Mononuclear cell (primary cell): ENCODE measurements around the gene SPRR1A. TPM values are rescaled to one million over a fixed set of nuclear protein-coding genes. Genes with fewer than 3 reads are reported as not detected.

Source experiments
- H3K27me3 ChIP-seq: 2 replicates; pipeline ENCODE4 v1.6.0; 2011; ENCODE audit warnings: low read length, control low read depth; ENCODE audit not compliant: insufficient read depth
- H3K4me1 ChIP-seq: 2 replicates; pipeline ENCODE4 v1.5.1; 2011; ENCODE audit warnings: mild to moderate bottlenecking, low read length, control low read depth; ENCODE audit not compliant: insufficient read depth
- H3K4me3 ChIP-seq: 2 replicates; pipeline ENCODE4 v1.5.1; 2011; ENCODE audit warnings: mild to moderate bottlenecking, low read length, moderate library complexity
- H3K9me3 ChIP-seq: 2 replicates; pipeline ENCODE4 v1.5.1; 2011; ENCODE audit warnings: low read depth, mild to moderate bottlenecking, control low read depth, low read length
- total RNA-seq: library from RNA; depleted of rRNA; stranded (reverse); fragments of >200 nt; gene quantifications from one replicate; pipeline ENCODE4 v1.2.3, GENCODE V29; 2012

The SPRR1A gene
- total RNA-seq, 1 donor: not detected

- H3K4me3 ChIP-seq: no peak overlapping the region
- no peaks in the 10 kb centered on the region for H3K27me3 ChIP-seq
- H3K4me1 ChIP-seq: no peaks in the 10 kb centered on the region
- H3K9me3 ChIP-seq: no peaks in the 10 kb centered on the region
These were observed 20.9 kb upstream of the SPRR1A start for GRCh38 chr1:152962876-152963415.

- H3K4me1 ChIP-seq: no peaks in the 10 kb centered on the region
- no peak overlapping the region for H3K4me3 ChIP-seq
- no peaks in the 10 kb centered on the region for H3K27me3 ChIP-seq
- H3K9me3 ChIP-seq: no peaks in the 10 kb centered on the region
These were observed 19.3 kb upstream of the SPRR1A start for GRCh38 chr1:152964536-152964935.

GRCh38 chr1:152965853-152966252 lies 18.0 kb upstream of the SPRR1A start:
- Histone ChIP-seq H3K27me3 (no peaks in the 10 kb centered on the region), H3K4me1 (no peaks in the 10 kb centered on the region), H3K9me3 (no peaks in the 10 kb centered on the region), H3K4me3 (no peak overlapping the region)

- H3K4me3 ChIP-seq: no peak overlapping the region
- no peaks in the 10 kb centered on the region for H3K4me1 ChIP-seq
- H3K27me3 ChIP-seq: no peaks in the 10 kb centered on the region
- no peaks in the 10 kb centered on the region for H3K9me3 ChIP-seq
These were observed 16.7 kb upstream of the SPRR1A start for GRCh38 chr1:152967201-152967600.

- Histone ChIP-seq H3K27me3 (no peaks in the 10 kb centered on the region), H3K4me1 (no peaks in the 10 kb centered on the region), H3K4me3 (no peak overlapping the region), H3K9me3 (no peaks in the 10 kb centered on the region)
These were observed 15.6 kb upstream of the SPRR1A start for GRCh38 chr1:152968248-152968647.

GRCh38 chr1:152969036-152969435 lies 14.8 kb upstream of the SPRR1A start:
- Histone ChIP-seq H3K27me3 (no peaks in the 10 kb centered on the region), H3K4me3 (no peak overlapping the region), H3K4me1 (no peaks in the 10 kb centered on the region), H3K9me3 (no peaks in the 10 kb centered on the region)

GRCh38 chr1:152970495-152970894 lies 13.4 kb upstream of the SPRR1A start, which contains the start of gene SPRR4:
SPRR4 (plus strand) TSS chr1:152970648; CDS start chr1:152971891, 1,243 bp downstream.
- Histone ChIP-seq H3K4me3 (no peak within 1 kb of the TSS), H3K27me3 (no peaks in the 10 kb centered on the region), H3K9me3 (no peaks in the 10 kb centered on the region), H3K4me1 (no peaks in the 10 kb centered on the region)

- Histone ChIP-seq H3K4me1 (no peaks in the 10 kb centered on the region), H3K27me3 (no peaks in the 10 kb centered on the region), H3K4me3 (no peak overlapping the region), H3K9me3 (no peaks in the 10 kb centered on the region)
These were observed 11.5 kb upstream of the SPRR1A start for GRCh38 chr1:152972196-152972886.

- no peaks in the 10 kb centered on the region for H3K27me3 ChIP-seq
- no peaks in the 10 kb centered on the region for H3K9me3 ChIP-seq
- no peaks in the 10 kb centered on the region for H3K4me1 ChIP-seq
- no peak overlapping the region for H3K4me3 ChIP-seq
These were observed 7.2 kb upstream of the SPRR1A start for GRCh38 chr1:152976688-152977087.

- Histone ChIP-seq H3K9me3 (no peaks in the 10 kb centered on the region), H3K27me3 (no peaks in the 10 kb centered on the region), H3K4me1 (no peaks in the 10 kb centered on the region), H3K4me3 (no peak overlapping the region)
These were observed 6.3 kb upstream of the SPRR1A start for GRCh38 chr1:152977614-152978013.

GRCh38 chr1:152980676-152981075 lies 3.2 kb upstream of the SPRR1A start:
- Histone ChIP-seq H3K4me3 (no peak overlapping the region), H3K9me3 (no peaks in the 10 kb centered on the region), H3K4me1 (no peaks in the 10 kb centered on the region), H3K27me3 (no peaks in the 10 kb centered on the region)

GRCh38 chr1:152981146-152981871 lies 2.6 kb upstream of the SPRR1A start:
- H3K4me1 ChIP-seq: no peaks in the 10 kb centered on the region
- no peaks in the 10 kb centered on the region for H3K9me3 ChIP-seq
- H3K4me3 ChIP-seq: no peak overlapping the region
- H3K27me3 ChIP-seq: no peaks in the 10 kb centered on the region

GRCh38 chr1:152982076-152982475 lies 1.8 kb upstream of the SPRR1A start:
- Histone ChIP-seq H3K4me3 (no peak overlapping the region), H3K9me3 (no peaks in the 10 kb centered on the region), H3K27me3 (no peaks in the 10 kb centered on the region), H3K4me1 (no peaks in the 10 kb centered on the region)

GRCh38 chr1:152983234-152983633 lies 647 bp upstream of the SPRR1A start:
- Histone ChIP-seq H3K4me3 (no peak overlapping the region), H3K9me3 (no peaks in the 10 kb centered on the region), H3K4me1 (no peaks in the 10 kb centered on the region), H3K27me3 (peaks cover 2% of the 10 kb centered on the region)

GRCh38 chr1:152986578-152986977 lies 2.7 kb downstream of the SPRR1A start:
- H3K9me3 ChIP-seq: no peaks in the 10 kb centered on the region
- H3K4me3 ChIP-seq: no peak overlapping the region
- no peaks in the 10 kb centered on the region for H3K4me1 ChIP-seq
- H3K27me3 ChIP-seq: peaks cover 8% of the 10 kb centered on the region
